Gastroesophageal sphincter (tissue), 4 donors: ENCODE data around the gene SLC9C1. TPM values are rescaled to one million over a fixed set of nuclear protein-coding genes. Genes with fewer than 3 reads are reported as not detected.
A peak's percentile ranks its signal among the peaks of the same experiment; 100 is the strongest.

ENCODE experiments used
- ATAC-seq: fragments of 150-250 bp; one replicate; pipeline ENCODE4 v1.9.1; 2016; ENCODE audit warnings: mild to moderate bottlenecking, moderate library complexity
- H3K27ac ChIP-seq, 4 donors: fragments of 200-600 bp; sonication (generic) in 3 of 4; 1 replicate in 3 of 4; 2 replicates in 1 of 4; pipeline ENCODE4 v1.5.1; 2016 to 2019
- H3K27me3 ChIP-seq: fragments of 200-600 bp; sonication (generic); one replicate; pipeline ENCODE4 v1.5.1; 2019
- H3K36me3 ChIP-seq, 2 donors: fragments of 200-600 bp; sonication (generic); one replicate each; pipeline ENCODE4 v1.5.1; 2019; ENCODE audit warnings: control low read depth in 1 of 2
- H3K4me1 ChIP-seq, 3 donors: fragments of 200-600 bp; sonication (generic); 1 replicate in 2 of 3; 2 replicates in 1 of 3; pipeline ENCODE4 v1.5.1; 2016 to 2019; ENCODE audit warnings: control low read depth in 2 of 3
- H3K4me3 ChIP-seq, 2 donors: fragments of 200-600 bp; sonication (generic); one replicate each; pipeline ENCODE4 v1.5.1; 2019; ENCODE audit warnings: mild to moderate bottlenecking in 1 of 2, moderate library complexity in 1 of 2
- H3K9me3 ChIP-seq, 3 donors: fragments of 200-600 bp; sonication (generic); one replicate each; pipeline ENCODE4 v1.5.1; 2017 to 2019; ENCODE audit warnings: control low read depth in 2 of 3
- CTCF ChIP-seq, 4 experiments: fragments of 200-600 bp in 2 of 4; fragments of 450-650 bp in 2 of 4; sonication (generic) in 1 of 4; IDR thresholded peaks; one replicate each; pipeline ENCODE4 v1.5.1; 2017 to 2019; ENCODE audit warnings: antibody characterized with exemption in 4 of 4, mild to moderate bottlenecking in 2 of 4, moderate library complexity in 2 of 4
- EP300 ChIP-seq: sonication (generic); formaldehyde crosslinking; IDR thresholded peaks from one replicate; pipeline ENCODE4 v1.6.1; 2017; ENCODE audit warnings: antibody characterized with exemption, mild to moderate bottlenecking
- POLR2A ChIP-seq, 2 donors: fragments of 450-650 bp; IDR thresholded peaks; one replicate each; pipeline ENCODE4 v1.6.1; 2017; ENCODE audit warnings: antibody characterized with exemption in 2 of 2, mild to moderate bottlenecking in 2 of 2, moderate library complexity in 1 of 2
- POLR2AphosphoS5 ChIP-seq: sonication (generic); formaldehyde crosslinking; IDR thresholded peaks from one replicate; pipeline ENCODE4 v1.6.1; 2017; ENCODE audit warnings: antibody characterized with exemption
- WGBS, 2 donors: methylation state at CpG; one replicate each; pipeline ENCODE4 v1.1.5; 2018; ENCODE audit warnings: low coverage in 1 of 2; 5-methylcytosine and 5-hydroxymethylcytosine counted together
- total RNA-seq, 4 donors: library from RNA; depleted of rRNA; stranded (reverse); fragments of >200 nt; gene quantifications; one replicate each; pipeline ENCODE4 v1.1.0, GENCODE V29; 2016

SLC9C1 gene
- total RNA-seq, 4 donors from 2014 or later: 0.15 TPM; not detected in 3

DNA sequence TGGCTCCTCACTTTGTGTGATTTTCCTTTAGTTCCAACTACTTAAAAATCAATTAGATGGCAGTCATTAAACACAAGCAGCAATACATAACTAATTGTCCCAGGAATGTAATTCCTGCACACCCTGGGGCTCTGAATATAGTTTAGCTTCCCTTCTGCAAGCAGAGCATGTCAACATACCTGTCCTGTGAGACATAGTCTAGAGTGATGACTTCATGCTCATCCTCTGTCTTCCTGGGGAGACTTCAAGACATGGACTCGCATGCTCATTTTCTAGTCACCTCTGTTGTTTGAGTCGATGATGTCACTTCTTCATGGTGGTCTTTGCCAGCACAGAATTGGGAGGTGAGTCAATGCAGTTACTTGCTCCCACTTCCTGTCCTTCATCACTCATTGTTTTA lies 192.1 kb downstream of the SLC9C1 start:
- TF ChIP-seq POLR2A (IDR thresholded peaks at IDR 0.05) (no peak), EP300 (no peak), POLR2AphosphoS5 (no peak), CTCF (IDR thresholded peaks at IDR 0.05) (no peak)
- H3K27me3 ChIP-seq: no peaks in the 10 kb centered on the region
- H3K27ac ChIP-seq: no peak overlapping the region
- no peaks in the 10 kb centered on the region for H3K36me3 ChIP-seq
- no peaks in the 10 kb centered on the region for H3K9me3 ChIP-seq
- H3K4me1 ChIP-seq: no peaks in the 10 kb centered on the region
- WGBS, 2 donors: 100% methylated on average over 1 of the region's 2 CpGs
- H3K4me3 ChIP-seq: no peak overlapping the region
- no peak for ATAC-seq

- Histone ChIP-seq H3K4me1 (no peaks in the 10 kb centered on the region), H3K36me3 (no peaks in the 10 kb centered on the region), H3K27me3 (no peaks in the 10 kb centered on the region), H3K27ac (no peak overlapping the region), H3K4me3 (no peak overlapping the region), H3K9me3 (no peaks in the 10 kb centered on the region)
- peak; percentile 48 for ATAC-seq
- 28 to 31% methylated on average over 4 of the region's 4 CpGs for WGBS, 2 donors
- no peak for TF ChIP-seq POLR2AphosphoS5
- TF ChIP-seq POLR2A (IDR thresholded peaks at IDR 0.05): no peak
- no peak for TF ChIP-seq EP300
- TF ChIP-seq CTCF (IDR thresholded peaks at IDR 0.05): no peak
Observed at GRCh38 chr3:112097378-112097777, 196.6 kb downstream of the SLC9C1 start.

- 44 to 54% methylated on average over 2 of the region's 2 CpGs for WGBS, 2 donors
- ATAC-seq: no peak
- H3K4me1 ChIP-seq: no peaks in the 10 kb centered on the region
- no peak overlapping the region for H3K27ac ChIP-seq
- H3K27me3 ChIP-seq: no peaks in the 10 kb centered on the region
- H3K36me3 ChIP-seq: no peaks in the 10 kb centered on the region
- no peak for TF ChIP-seq EP300
- no peak for TF ChIP-seq POLR2A (IDR thresholded peaks at IDR 0.05)
- TF ChIP-seq CTCF (IDR thresholded peaks at IDR 0.05): no peak
- no peak for TF ChIP-seq POLR2AphosphoS5
- no peak overlapping the region for H3K4me3 ChIP-seq
- no peaks in the 10 kb centered on the region for H3K9me3 ChIP-seq
Observed at GRCh38 chr3:112096176-112096575, 197.8 kb downstream of the SLC9C1 start.

DNA sequence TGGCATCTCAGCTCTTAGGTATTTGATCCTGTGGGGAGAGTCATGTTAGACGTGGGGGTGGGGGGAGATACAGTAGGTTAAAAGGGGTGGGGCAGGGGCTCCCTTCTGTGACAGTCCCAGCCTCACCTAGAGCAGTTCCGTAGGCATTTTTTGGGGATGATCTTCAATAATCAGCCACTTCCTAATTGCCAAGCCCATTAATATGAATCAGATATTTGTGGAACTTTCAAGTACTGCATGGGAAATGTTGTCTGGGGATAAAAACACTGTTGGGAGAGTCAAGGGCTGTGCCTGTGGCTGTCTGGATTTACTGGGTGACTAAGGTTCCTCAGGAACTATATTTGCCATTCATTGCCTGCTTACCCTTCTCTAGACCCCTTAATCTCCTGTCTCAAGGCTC lies 198.3 kb downstream of the SLC9C1 start:
- ATAC-seq: no peak
- H3K4me1 ChIP-seq: no peaks in the 10 kb centered on the region
- H3K27me3 ChIP-seq: no peaks in the 10 kb centered on the region
- 33 to 37% methylated on average over 1 to 2 of the region's 2 CpGs for WGBS, 2 donors
- H3K9me3 ChIP-seq: no peaks in the 10 kb centered on the region
- H3K36me3 ChIP-seq: no peaks in the 10 kb centered on the region
- no peak overlapping the region for H3K27ac ChIP-seq
- TF ChIP-seq POLR2A (IDR thresholded peaks at IDR 0.05) (no peak), CTCF (IDR thresholded peaks at IDR 0.05) (no peak), EP300 (no peak), POLR2AphosphoS5 (no peak)
- H3K4me3 ChIP-seq: no peak overlapping the region

- Histone ChIP-seq H3K27ac (no peak overlapping the region), H3K4me1 (no peaks in the 10 kb centered on the region), H3K27me3 (no peaks in the 10 kb centered on the region), H3K4me3 (no peak overlapping the region), H3K9me3 (no peaks in the 10 kb centered on the region), H3K36me3 (no peaks in the 10 kb centered on the region)
- no peak for TF ChIP-seq CTCF (IDR thresholded peaks at IDR 0.05)
- TF ChIP-seq POLR2A (IDR thresholded peaks at IDR 0.05): no peak
- no peak for TF ChIP-seq POLR2AphosphoS5
- TF ChIP-seq EP300: no peak
- ATAC-seq: peak; percentile 7
Observed at GRCh38 chr3:112093180-112093522, 200.9 kb downstream of the SLC9C1 start.
